HEK293T (cell line): ENCODE data around the gene LPGAT1.

Experiments
- CTCF ChIA-PET: fragments of 350-600 bp; formaldehyde crosslinking; extraction: SDS; loops from one replicate; lab custom pipeline; 2021; ENCODE audit warnings: antibody characterized with exemption, inconsistent platforms; lab: Yijun Ruan, JAX
- POLR2A ChIA-PET: fragments of 350-600 bp; formaldehyde crosslinking; extraction: SDS; loops from one replicate; lab custom pipeline; 2020; ENCODE audit warnings: antibody characterized with exemption, inconsistent platforms; lab: Yijun Ruan, JAX
- DNase-seq: peaks from one replicate; pipeline ENCODE4 v3.0.0; 2012; ENCODE audit warnings: mixed read lengths; ENCODE audit errors: extremely low spot score
- ARNT ChIP-seq: fragments of 450-650 bp; IDR thresholded peaks from 2 replicates; pipeline ENCODE4 v1.6.1; 2017; ENCODE audit warnings: mild to moderate bottlenecking
- BHLHE40 ChIP-seq: fragments of 450-650 bp; IDR thresholded peaks from 2 replicates; pipeline ENCODE4 v1.6.1; 2016; ENCODE audit warnings: mild to moderate bottlenecking, moderate library complexity, borderline replicate concordance
- CTBP1 ChIP-seq: fragments of 450-650 bp; IDR thresholded peaks from 2 replicates; pipeline ENCODE4 v1.6.1; 2016; ENCODE audit warnings: borderline replicate concordance
- ELF4 ChIP-seq: fragments of 450-650 bp; IDR thresholded peaks from 2 replicates; pipeline ENCODE4 v1.6.1; 2017; ENCODE audit warnings: antibody characterized with exemption
- FOXA1 ChIP-seq: fragments of 450-650 bp; IDR thresholded peaks from 2 replicates; pipeline ENCODE4 v1.6.1; 2016; ENCODE audit warnings: mild to moderate bottlenecking
- FOXK2 ChIP-seq: fragments of 450-650 bp; IDR thresholded peaks from 2 replicates; pipeline ENCODE4 v1.6.1; 2016; ENCODE audit warnings: mild to moderate bottlenecking
- FOXM1 ChIP-seq: fragments of 450-650 bp; IDR thresholded peaks from 2 replicates; pipeline ENCODE4 v1.6.1; 2017; ENCODE audit warnings: mild to moderate bottlenecking, borderline replicate concordance
- HDGF ChIP-seq: fragments of 450-650 bp; IDR thresholded peaks from 2 replicates; pipeline ENCODE4 v1.6.1; 2017; ENCODE audit warnings: antibody characterized with exemption, borderline replicate concordance
- L3MBTL2 ChIP-seq: fragments of 450-650 bp; conservative IDR thresholded peaks from 2 replicates; pipeline ENCODE4 v1.6.1; 2016; ENCODE audit warnings: mild to moderate bottlenecking
- LEF1 ChIP-seq: fragments of 450-650 bp; IDR thresholded peaks from 2 replicates; pipeline ENCODE4 v1.6.1; 2017; ENCODE audit warnings: mild to moderate bottlenecking, borderline replicate concordance
- NFRKB ChIP-seq: fragments of 450-650 bp; IDR thresholded peaks from 2 replicates; pipeline ENCODE4 v1.6.1; 2016; ENCODE audit warnings: mild to moderate bottlenecking, moderate library complexity
- PKNOX1 ChIP-seq: fragments of 450-650 bp; IDR thresholded peaks from 2 replicates; pipeline ENCODE4 v1.6.1; 2016
- SP1 ChIP-seq: fragments of 450-650 bp; IDR thresholded peaks from 2 replicates; pipeline ENCODE4 v1.6.1; 2017
- SUZ12 ChIP-seq: fragments of 450-650 bp; IDR thresholded peaks from 2 replicates; pipeline ENCODE4 v1.6.1; 2016; ENCODE audit warnings: mild to moderate bottlenecking
- TARDBP ChIP-seq: fragments of 450-650 bp; IDR thresholded peaks from 2 replicates; pipeline ENCODE4 v1.6.1; 2016
- ZNF384 ChIP-seq: fragments of 450-650 bp; IDR thresholded peaks from 2 replicates; pipeline ENCODE4 v1.6.1; 2016

Gene LPGAT1

GRCh38 chr1:211737115-211738035 is 93.2 kb downstream of the LPGAT1 start:
- no peak for DNase-seq
- POLR2A ChIA-PET = no interaction called here
- CTCF ChIA-PET = no interaction called here
- no peak for TF ChIP-seq BHLHE40
- no peak for TF ChIP-seq LEF1
- no peak for TF ChIP-seq SUZ12
- TF ChIP-seq FOXA1 = no peak

- CTCF ChIA-PET = interaction anchor here (0.6 to 1.0 kb wide), 2 partner anchors 39 to 407 kb away, joined by 3 read pairs; no protein-coding TSS in a partner anchor
- TF ChIP-seq SP1 (no peak), BHLHE40 (no peak), NFRKB (no peak), CTBP1 (no peak), PKNOX1 (no peak)
- POLR2A ChIA-PET = interaction anchor here (1.1 kb wide), 1 partner anchor 16 kb away, joined by 4 read pairs; no protein-coding TSS in a partner anchor
- DNase-seq = no peak
Observed at GRCh38 chr1:211736351-211736915, 94.1 kb downstream of the LPGAT1 start.

DNA sequence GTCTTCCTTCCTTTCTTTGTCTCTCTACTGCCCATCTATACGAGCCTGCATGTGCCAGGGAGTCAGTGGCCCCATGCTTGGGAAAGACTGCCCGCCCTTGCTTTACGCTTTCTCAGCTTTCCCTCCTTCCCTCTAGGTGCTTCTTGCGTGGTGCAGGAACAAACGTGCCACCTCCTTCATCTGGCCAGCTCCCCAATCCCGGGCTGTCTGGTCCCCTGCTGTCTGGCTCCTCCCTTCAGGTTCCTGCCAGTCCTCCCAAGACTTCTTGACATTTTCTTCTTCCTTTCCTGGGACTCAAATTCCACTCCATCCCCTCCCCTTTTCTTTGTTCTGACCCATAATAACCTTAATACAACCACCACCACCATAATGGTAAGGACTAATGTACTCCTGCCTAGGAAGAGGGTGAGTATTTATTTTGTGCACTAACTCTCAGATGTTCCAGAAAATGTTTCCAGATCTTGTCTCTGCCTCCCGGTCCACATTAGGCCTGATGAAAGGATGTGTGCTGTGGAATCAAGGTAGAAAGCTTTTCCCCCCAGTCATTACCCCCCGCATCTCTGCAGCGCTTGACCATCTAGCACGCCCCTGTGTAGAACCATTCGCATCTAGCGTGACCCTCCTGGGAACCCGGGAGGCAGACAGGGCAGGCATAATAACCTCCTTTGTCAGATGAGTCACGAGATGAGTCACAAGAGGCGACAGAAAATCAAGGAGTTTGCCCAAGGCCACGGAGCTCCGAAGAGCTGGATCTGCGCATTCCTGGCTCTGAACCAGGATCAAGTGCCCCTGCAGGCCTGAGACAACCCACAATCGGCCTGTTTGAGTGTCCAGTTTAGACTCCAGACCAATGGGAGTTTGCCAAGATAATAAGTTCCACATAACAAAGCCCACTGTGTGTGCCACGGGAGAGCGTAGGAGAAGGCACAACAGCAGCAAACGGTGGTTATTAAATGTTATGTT is 95.1 kb downstream of the LPGAT1 start:
- DNase-seq = peak; percentile 66
- POLR2A ChIA-PET = interaction anchor here (1.1 kb wide), 1 partner anchor 15 kb away, joined by 4 read pairs; no protein-coding TSS in a partner anchor
- CTCF ChIA-PET = interaction anchor here (0.6 to 1.0 kb wide), 3 partner anchors 11 to 406 kb away, joined by 3 read pairs; no protein-coding TSS in a partner anchor
- TF ChIP-seq ELF4 = no peak
- no peak for TF ChIP-seq HDGF
- TF ChIP-seq FOXA1 = no peak
- TF ChIP-seq LEF1 = no peak
- TF ChIP-seq PKNOX1 = no peak
- TF ChIP-seq SUZ12 = no peak
- no peak for TF ChIP-seq SP1

GRCh38 chr1:211734791-211735190 is 95.8 kb downstream of the LPGAT1 start:
- DNase-seq = no peak
- ChIA-PET POLR2A (no interaction called here), CTCF (interaction anchor here (0.7 kb wide), 1 partner anchor 10 kb away, joined by 3 read pairs; no protein-coding TSS in a partner anchor)
- TF ChIP-seq ZNF384 (no peak), LEF1 (no peak), SP1 (no peak), FOXK2 (no peak), BHLHE40 (no peak), ARNT (no peak), NFRKB (no peak), FOXM1 (no peak), PKNOX1 (no peak), SUZ12 (no peak), CTBP1 (no peak), ELF4 (no peak), FOXA1 (no peak), HDGF (no peak), L3MBTL2 (no peak), TARDBP (no peak)

DNA sequence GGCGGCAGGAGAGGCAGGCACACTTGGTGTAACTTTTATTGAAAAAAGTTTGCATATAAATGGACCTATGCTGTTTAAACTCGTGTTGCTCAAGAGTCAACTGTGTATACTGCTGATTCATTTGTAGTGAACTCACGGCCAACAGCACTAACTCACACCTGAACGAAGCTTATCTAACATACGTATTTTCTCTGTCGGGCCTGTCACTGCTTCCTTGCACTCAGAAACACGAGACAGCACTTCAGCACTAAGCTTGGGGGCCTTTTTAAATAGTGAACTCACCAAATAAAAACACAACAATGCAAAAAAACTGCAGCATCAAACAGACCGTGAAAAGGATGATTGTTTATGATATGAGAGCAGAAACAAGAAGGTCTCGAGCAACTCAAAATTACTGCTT is 96.2 kb downstream of the LPGAT1 start:
- TF ChIP-seq CTBP1 (no peak), FOXA1 (no peak), LEF1 (no peak), ZNF384 (no peak), PKNOX1 (no peak), SUZ12 (no peak), FOXM1 (no peak), SP1 (no peak), L3MBTL2 (no peak), BHLHE40 (no peak), NFRKB (no peak), ELF4 (no peak), FOXK2 (no peak), ARNT (no peak), HDGF (no peak), TARDBP (no peak)
- no peak for DNase-seq
- CTCF ChIA-PET = no interaction called here
- POLR2A ChIA-PET = no interaction called here
